A549 (cell line): ENCODE results near the gene TMPRSS11B. TPM values are rescaled to one million over a fixed set of nuclear protein-coding genes. Genes with fewer than 3 reads are reported as not detected.

Experiments
- polyA plus RNA-seq, 4 experiments: library from polyadenylated mRNA; depleted of rRNA in 3 of 4; stranded (reverse); fragments of >200 nt; fragmentation: RNase III in 1 of 4; extraction: RNeasy Plus Mini Kit Qiagen cat#74134 plus additional on column Dnase treatment in 1 of 4; gene quantifications; 2 replicates in 3 of 4; 3 replicates in 1 of 4; pipeline ENCODE4 v1.2.3, GENCODE V29; 2011 to 2017

Gene TMPRSS11B
- polyA plus RNA-seq, 2 of the 4 experiments (the other 2 are of a cell fraction), result not detected

Other genes with a start within 250 kb of the TMPRSS11B start
- not detected in 2 replicates for gene TMPRSS11F, start 115.8 kb downstream of the TMPRSS11B start, polyA plus RNA-seq (2011; rRNA removed)
- gene TMPRSS11F, start 115.8 kb downstream of the TMPRSS11B start, polyA plus RNA-seq (2017; fragmentation: RNase III; extraction: RNeasy Plus Mini Kit Qiagen cat#74134 plus additional on column Dnase treatment), result not detected in 3 replicates
- gene YTHDC1, start 104.4 kb upstream of the TMPRSS11B start, polyA plus RNA-seq (2011; rRNA removed), result 49.7 and 53.4 TPM in 2 replicates
- 47.0 to 52.8 TPM (median 49.3 TPM) in 3 replicates for gene YTHDC1, start 104.4 kb upstream of the TMPRSS11B start, polyA plus RNA-seq (2017; fragmentation: RNase III; extraction: RNeasy Plus Mini Kit Qiagen cat#74134 plus additional on column Dnase treatment)
- gene TMPRSS11E, start 201.8 kb upstream of the TMPRSS11B start, polyA plus RNA-seq (2011; rRNA removed), result not detected in 2 replicates
- gene TMPRSS11E, start 201.8 kb upstream of the TMPRSS11B start, polyA plus RNA-seq (2017; fragmentation: RNase III; extraction: RNeasy Plus Mini Kit Qiagen cat#74134 plus additional on column Dnase treatment), result not detected in 3 replicates